ENCODE data around the gene KDM2A.
A peak's percentile ranks its signal among the peaks of the same experiment; 100 is the strongest.

KDM2A gene

GRCh38 chr11:67237574-67237973 lies 118.5 kb downstream of the KDM2A start:
- DNase-seq (ENCODE audit: low read depth) = no peak
- H3K4me3 ChIP-seq (ENCODE audit: low read depth, low read length) = no peak overlapping the region
- TF ChIP-seq, protein P1, sequence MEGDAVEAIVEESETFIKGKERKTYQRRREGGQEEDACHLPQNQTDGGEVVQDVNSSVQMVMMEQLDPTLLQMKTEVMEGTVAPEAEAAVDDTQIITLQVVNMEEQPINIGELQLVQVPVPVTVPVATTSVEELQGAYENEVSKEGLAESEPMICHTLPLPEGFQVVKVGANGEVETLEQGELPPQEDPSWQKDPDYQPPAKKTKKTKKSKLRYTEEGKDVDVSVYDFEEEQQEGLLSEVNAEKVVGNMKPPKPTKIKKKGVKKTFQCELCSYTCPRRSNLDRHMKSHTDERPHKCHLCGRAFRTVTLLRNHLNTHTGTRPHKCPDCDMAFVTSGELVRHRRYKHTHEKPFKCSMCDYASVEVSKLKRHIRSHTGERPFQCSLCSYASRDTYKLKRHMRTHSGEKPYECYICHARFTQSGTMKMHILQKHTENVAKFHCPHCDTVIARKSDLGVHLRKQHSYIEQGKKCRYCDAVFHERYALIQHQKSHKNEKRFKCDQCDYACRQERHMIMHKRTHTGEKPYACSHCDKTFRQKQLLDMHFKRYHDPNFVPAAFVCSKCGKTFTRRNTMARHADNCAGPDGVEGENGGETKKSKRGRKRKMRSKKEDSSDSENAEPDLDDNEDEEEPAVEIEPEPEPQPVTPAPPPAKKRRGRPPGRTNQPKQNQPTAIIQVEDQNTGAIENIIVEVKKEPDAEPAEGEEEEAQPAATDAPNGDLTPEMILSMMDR (conservative IDR thresholded peaks at IDR 0.05; ENCODE audit: low read depth, low read length) = no peak

DNA sequence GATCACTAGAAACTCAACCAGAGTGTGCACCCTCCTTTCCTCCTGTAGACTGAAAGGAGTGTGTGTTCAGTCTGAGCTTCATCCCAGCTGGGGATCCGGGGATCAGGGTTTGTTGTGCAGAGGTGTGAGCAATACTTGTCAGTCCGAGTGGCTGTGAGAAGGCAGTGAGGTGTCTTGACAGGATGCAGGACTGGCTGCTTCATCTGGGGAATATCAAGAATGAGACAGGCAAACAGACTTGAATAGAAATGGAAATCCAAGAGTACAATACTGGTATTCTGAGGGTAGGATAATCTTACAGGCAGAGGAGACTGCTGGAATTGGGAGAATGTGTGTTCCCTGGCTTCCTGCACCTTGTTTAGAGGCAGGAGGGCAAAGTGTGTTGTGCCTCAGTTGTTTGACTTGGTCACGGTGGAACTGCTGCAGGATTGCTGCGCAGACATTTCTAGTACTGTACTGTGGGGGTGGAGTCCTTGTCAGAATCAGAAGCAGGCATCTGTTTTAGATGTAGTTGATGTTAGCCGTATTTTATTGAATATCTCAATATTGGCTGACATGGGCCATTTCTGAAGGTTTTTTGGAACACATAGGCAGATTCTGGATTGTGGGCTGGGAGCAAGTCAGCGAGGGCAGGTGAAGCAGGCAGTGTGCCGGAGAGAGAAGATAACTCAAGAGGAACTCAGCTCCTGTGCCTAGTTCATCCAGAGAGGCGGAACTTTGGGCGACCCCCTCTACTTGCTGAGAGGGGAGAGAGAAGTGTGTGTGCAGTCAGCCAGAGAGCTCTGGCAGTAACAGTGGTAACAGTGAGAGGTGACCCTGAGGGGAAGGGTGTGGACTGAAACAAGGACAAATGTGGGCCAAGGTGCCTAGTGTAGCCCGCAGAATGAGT lies 120.1 kb downstream of the KDM2A start:
- DNase-seq (ENCODE audit: low read depth) = peak; percentile 22
- H3K4me3 ChIP-seq (ENCODE audit: low read depth, low read length) = peak overlapping the region; percentile 44
- TF ChIP-seq, protein P1 (conservative IDR thresholded peaks at IDR 0.05; ENCODE audit: low read depth, low read length) = no peak

GRCh38 chr11:67239783-67240575 lies 120.9 kb downstream of the KDM2A start:
- H3K4me3 ChIP-seq (ENCODE audit: low read depth, low read length) = peak overlapping the region; percentile 67
- DNase-seq (ENCODE audit: low read depth) = peak; percentile 99
- TF ChIP-seq, protein P1 (conservative IDR thresholded peaks at IDR 0.05; ENCODE audit: low read depth, low read length) = peak; percentile 37

DNA sequence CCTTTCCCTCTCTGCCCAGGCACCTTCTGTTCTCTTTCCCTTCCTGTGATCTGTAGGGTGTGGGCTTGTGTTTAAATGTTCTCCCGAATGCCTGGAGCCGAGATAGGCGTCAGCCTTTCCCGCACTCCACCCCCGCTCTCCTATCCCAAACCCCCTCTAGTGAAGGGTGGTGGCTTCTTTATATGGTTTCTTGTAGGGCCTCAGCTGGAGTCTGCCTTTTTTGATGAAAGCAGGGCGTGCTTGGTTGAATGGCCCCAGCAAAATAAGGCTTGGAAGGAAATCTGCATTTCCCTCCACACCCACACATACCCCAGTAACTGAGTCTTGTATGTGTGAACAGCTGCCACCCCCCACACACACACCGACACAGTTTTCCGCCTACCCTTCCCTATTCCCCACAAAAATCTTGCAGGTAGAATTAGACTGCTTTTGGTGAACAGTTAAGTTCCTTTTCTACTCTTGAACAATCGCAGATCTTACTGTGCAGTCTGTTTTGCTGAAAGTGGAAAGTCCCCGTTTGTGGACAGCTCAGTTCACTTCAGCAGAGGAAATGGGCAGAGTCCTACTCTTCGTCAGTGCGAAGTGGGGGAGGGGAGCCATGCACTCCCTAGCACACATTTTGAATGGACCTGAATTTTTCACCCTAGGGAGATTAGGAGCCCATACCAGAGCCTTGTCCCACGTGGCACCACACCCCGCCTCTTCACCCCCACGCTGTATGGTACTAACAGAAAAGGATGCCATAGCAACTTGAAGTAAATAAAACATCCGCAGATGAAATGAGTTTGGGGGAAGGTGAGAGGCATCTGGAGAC lies 121.7 kb downstream of the KDM2A start:
- TF ChIP-seq, protein P1 (conservative IDR thresholded peaks at IDR 0.05; ENCODE audit: low read depth, low read length) = no peak
- peak; percentile 82 for DNase-seq (ENCODE audit: low read depth)

GRCh38 chr11:67242548-67242947 lies 123.5 kb downstream of the KDM2A start:
- no peak for DNase-seq (ENCODE audit: low read depth)
- TF ChIP-seq, protein P1 (conservative IDR thresholded peaks at IDR 0.05; ENCODE audit: low read depth, low read length) = no peak
- no peak overlapping the region for H3K4me3 ChIP-seq (ENCODE audit: low read depth, low read length)

More for the DNA sequence above, 121.7 kb downstream of the KDM2A start:
- H3K4me3 ChIP-seq (ENCODE audit: low read depth, low read length) = peak overlapping the region; percentile 67

DNA sequence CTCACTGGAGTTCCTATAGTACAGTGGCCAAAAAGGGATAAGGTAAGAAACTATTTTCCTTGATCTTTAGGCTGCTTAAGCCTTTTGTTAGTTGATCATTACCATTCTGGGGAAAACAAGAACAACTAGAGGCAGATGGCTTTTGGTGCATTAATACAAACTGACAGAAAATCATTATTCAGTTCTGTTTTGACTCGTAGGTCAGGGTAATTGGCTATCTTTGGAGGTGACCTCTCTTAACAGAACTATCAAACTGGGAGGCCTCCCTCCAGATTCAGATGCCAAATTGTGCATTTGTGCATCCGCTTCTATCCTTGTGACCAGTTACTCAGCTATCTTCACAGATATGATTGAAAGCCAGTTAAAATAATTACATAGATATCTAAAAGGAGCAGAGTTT lies 124.0 kb downstream of the KDM2A start:
- H3K4me3 ChIP-seq (ENCODE audit: low read depth, low read length) = no peak overlapping the region
- TF ChIP-seq, protein P1 (conservative IDR thresholded peaks at IDR 0.05; ENCODE audit: low read depth, low read length) = no peak

More for the DNA sequence above, 124.0 kb downstream of the KDM2A start:
- DNase-seq (ENCODE audit: low read depth) = no peak

All from choroid plexus epithelial cell (primary cell).